H1 (cell line): ENCODE results near the gene C4orf33. TPM values are rescaled to one million over a fixed set of nuclear protein-coding genes. Genes with fewer than 3 reads are reported as not detected.

ENCODE experiments used
- CTCF ChIA-PET: fragments of 300-600 bp; sonication (Branson Sonifier 250); formaldehyde crosslinking; loops from one replicate; lab custom pipeline; 2021; ENCODE audit not compliant: partially characterized antibody; lab: Charles Lee
- POLR2A ChIA-PET: fragments of 300-600 bp; sonication (Branson Sonifier 250); formaldehyde crosslinking; loops from one replicate; lab custom pipeline; 2021; ENCODE audit warnings: inconsistent platforms; ENCODE audit not compliant: partially characterized antibody; lab: Charles Lee
- DNase-seq, 2 experiments: peaks; one replicate each; pipeline versions ENCODE4 v3.0.0 to v3.0.0-alpha.2; 2010 to 2022; ENCODE audit warnings: low spot score in 2 of 2, low read depth in 1 of 2, mixed read lengths in 1 of 2
- FAIRE-seq: peaks from 2 replicates; lab custom pipeline; 2011; peaks lifted over from hg19 to GRCh38; lab: Jason Lieb, UNC
- H2AFZ ChIP-seq: 2 replicates; pipeline ENCODE4 v1.8.1; 2012; ENCODE audit warnings: low read length, inconsistent platforms
- H2AK5ac ChIP-seq: 2 replicates; pipeline ENCODE4 v1.6.1; 2013; ENCODE audit warnings: low read depth, low read length
- H2BK120ac ChIP-seq: replicated peaks from 2 replicates; pipeline ENCODE3; 2013; ENCODE audit warnings: low read depth, low read length, inconsistent platforms
- H2BK12ac ChIP-seq: 2 replicates; pipeline ENCODE4 v1.6.1; 2013; ENCODE audit warnings: low read depth, low read length
- H2BK15ac ChIP-seq: 2 replicates; pipeline ENCODE4 v1.6.1; 2013; ENCODE audit warnings: low read length
- H2BK20ac ChIP-seq: 2 replicates; pipeline ENCODE4 v1.6.1; 2013; ENCODE audit warnings: low read length
- H2BK5ac ChIP-seq: 2 replicates; pipeline ENCODE4 v1.6.1; 2013; ENCODE audit warnings: low read depth, low read length
- H3K14ac ChIP-seq: 2 replicates; pipeline ENCODE4 v1.6.1; 2013; ENCODE audit warnings: inconsistent platforms; ENCODE audit not compliant: insufficient read length
- H3K18ac ChIP-seq: 2 replicates; pipeline ENCODE4 v1.6.1; 2013; ENCODE audit warnings: low read length; ENCODE audit errors: extremely low read depth
- H3K23ac ChIP-seq: 2 replicates; pipeline ENCODE4 v1.6.1; 2013; ENCODE audit warnings: inconsistent platforms; ENCODE audit not compliant: insufficient read length
- H3K23me2 ChIP-seq: 2 replicates; pipeline ENCODE4 v1.6.1; 2013; ENCODE audit warnings: low read depth, low read length
- H3K27ac ChIP-seq: 2 replicates; pipeline ENCODE4 v1.6.1; 2011; ENCODE audit warnings: low read depth, low read length, inconsistent platforms
- H3K27me3 ChIP-seq, 4 experiments: replicated peaks in 1 of 4; 1 replicate in 1 of 4; 2 replicates in 3 of 4; pipeline versions ENCODE4 v1.6.1 to v1.8.1; 2011 to 2013; ENCODE audit warnings: low read length in 3 of 4, mild to moderate bottlenecking in 3 of 4, inconsistent platforms in 2 of 4, mixed read lengths in 2 of 4, moderate library complexity in 1 of 4; ENCODE audit not compliant: control insufficient read depth in 3 of 4, insufficient read depth in 3 of 4; ENCODE audit errors: extremely low read depth in 1 of 4
- H3K36me3 ChIP-seq, 4 experiments: 2 replicates each; pipeline versions ENCODE4 v1.6.1 to v1.8.1; 2011 to 2013; ENCODE audit warnings: mild to moderate bottlenecking in 4 of 4, low read length in 3 of 4, moderate library complexity in 2 of 4, control low read depth in 1 of 4, inconsistent platforms in 1 of 4; ENCODE audit not compliant: insufficient read depth in 4 of 4, control insufficient read depth in 2 of 4
- H3K4ac ChIP-seq: replicated peaks from 2 replicates; pipeline ENCODE3; 2013; ENCODE audit warnings: low read length, low read depth, mixed read lengths, inconsistent platforms; ENCODE audit not compliant: insufficient read length
- H3K4me1 ChIP-seq, 4 experiments: replicated peaks in 1 of 4; 1 replicate in 1 of 4; 2 replicates in 3 of 4; pipeline versions ENCODE4 v1.6.1 to v1.8.1; 2011 to 2013; ENCODE audit warnings: low read length in 3 of 4, inconsistent platforms in 2 of 4, mixed read lengths in 1 of 4; ENCODE audit not compliant: insufficient read depth in 4 of 4, control insufficient read depth in 3 of 4
- H3K4me2 ChIP-seq, 2 experiments: 2 replicates each; pipeline versions ENCODE4 v1.6.1 to v1.8.1; 2011 to 2013; ENCODE audit warnings: low read depth in 2 of 2, low read length in 2 of 2, control low read depth in 1 of 2, inconsistent platforms in 1 of 2, mild to moderate bottlenecking in 1 of 2; ENCODE audit not compliant: insufficient read depth in 1 of 2
- H3K4me3 ChIP-seq, 4 experiments: fragments of 200-600, 300-600 bp in 1 of 4; sonication (generic), shearing (Covaris generic), sonication (Bioruptor Twin) in 1 of 4; 2 replicates each; pipeline versions ENCODE4 v1.5.1 to v1.8.1; 2011 to 2016; ENCODE audit warnings: low read length in 4 of 4, low read depth in 3 of 4, control low read depth in 2 of 4, inconsistent platforms in 2 of 4, mild to moderate bottlenecking in 2 of 4, mixed read lengths in 1 of 4, moderate library complexity in 1 of 4; ENCODE audit not compliant: insufficient read depth in 2 of 4; ENCODE audit errors: extremely low read depth in 1 of 4
- H3K56ac ChIP-seq: replicated peaks from 2 replicates; pipeline ENCODE3; 2013; ENCODE audit warnings: low read depth, mild to moderate bottlenecking, mixed read lengths, low read length, inconsistent platforms; ENCODE audit not compliant: insufficient read length
- H3K79me1 ChIP-seq: 2 replicates; pipeline ENCODE4 v1.6.1; 2013; ENCODE audit warnings: low read depth, low read length, control low read depth
- H3K79me2 ChIP-seq, 2 experiments: 2 replicates each; pipeline versions ENCODE4 v1.6.1 to v1.8.1; 2012 to 2013; ENCODE audit warnings: low read length in 2 of 2, mild to moderate bottlenecking in 2 of 2, inconsistent platforms in 1 of 2; ENCODE audit not compliant: insufficient read depth in 2 of 2, control insufficient read depth in 1 of 2
- H3K9ac ChIP-seq, 4 experiments: replicated peaks in 1 of 4; 1 replicate in 1 of 4; 2 replicates in 3 of 4; pipeline versions ENCODE4 v1.6.1 to v1.8.1; 2011 to 2013; ENCODE audit warnings: low read depth in 3 of 4, low read length in 3 of 4, control low read depth in 2 of 4, mild to moderate bottlenecking in 2 of 4, moderate library complexity in 2 of 4, inconsistent platforms in 1 of 4; ENCODE audit errors: extremely low read depth in 1 of 4
- H3K9me3 ChIP-seq, 2 experiments: 2 replicates each; pipeline versions ENCODE4 v1.6.1 to v1.8.1; 2012 to 2013; ENCODE audit warnings: mild to moderate bottlenecking in 2 of 2, moderate library complexity in 2 of 2, control low read depth in 1 of 2, inconsistent platforms in 1 of 2, low read depth in 1 of 2, low read length in 1 of 2, mixed read lengths in 1 of 2; ENCODE audit not compliant: insufficient read depth in 2 of 2
- H4K20me1 ChIP-seq, 2 experiments: replicated peaks in 1 of 2; 2 replicates each; pipeline versions ENCODE3 to v1.8.1; 2011 to 2013; ENCODE audit warnings: inconsistent platforms in 2 of 2, low read length in 2 of 2, mild to moderate bottlenecking in 1 of 2; ENCODE audit not compliant: insufficient read depth in 2 of 2, control insufficient read depth in 1 of 2
- H4K5ac ChIP-seq: 2 replicates; pipeline ENCODE4 v1.6.1; 2013; ENCODE audit warnings: low read length, low read depth, mixed read lengths, inconsistent platforms; ENCODE audit not compliant: insufficient read length
- H4K8ac ChIP-seq: 2 replicates; pipeline ENCODE4 v1.8.0; 2013; ENCODE audit warnings: mild to moderate bottlenecking, moderate library complexity, low read length, inconsistent platforms; ENCODE audit not compliant: insufficient read depth; ENCODE audit errors: extremely low read depth
- H4K91ac ChIP-seq: replicated peaks from 2 replicates; pipeline ENCODE3; 2013; ENCODE audit warnings: low read length, mixed read lengths, inconsistent platforms; ENCODE audit not compliant: insufficient read length
- CREB1 ChIP-seq: IDR thresholded peaks from 2 replicates; pipeline ENCODE4 v1.6.1; 2012; ENCODE audit warnings: inconsistent platforms
- POLR2A ChIP-seq, 2 experiments: IDR thresholded peaks; 1 replicate in 1 of 2; 2 replicates in 1 of 2; pipeline ENCODE4 v1.6.1; 2011; ENCODE audit warnings: low read depth in 2 of 2, low read length in 2 of 2, mild to moderate bottlenecking in 2 of 2; ENCODE audit errors: control extremely low read depth in 1 of 2
- WGBS, 2 experiments: shearing (Covaris generic) in 1 of 2; methylation state at CpG; one replicate each; pipeline versions ENCODE4 v1.1.6 to v1.1.7; 2013 to 2015; ENCODE audit warnings: low lambda C conversion rate in 2 of 2, mixed read lengths in 2 of 2, inconsistent platforms in 1 of 2, low coverage in 1 of 2, missing lambda C conversion rate in 1 of 2; ENCODE audit not compliant: insufficient replicate concordance in 2 of 2, insufficient coverage in 1 of 2, insufficient read length in 1 of 2; ENCODE audit errors: extremely low coverage in 1 of 2, missing lambda C conversion rate in 1 of 2; 5-methylcytosine and 5-hydroxymethylcytosine counted together
- polyA plus RNA-seq, 7 experiments: library from polyadenylated mRNA; depleted of rRNA in 3 of 7; stranded (reverse) in 5 of 7; unstranded in 2 of 7; fragments of >200 nt in 5 of 7; fragments of 200-250 nt in 2 of 7; gene quantifications; 1 replicate in 5 of 7; 2 replicates in 1 of 7; 4 replicates in 1 of 7; pipeline versions ENCODE4 v1.2.1 to v1.2.3, GENCODE V29; 2011 to 2013; ENCODE audit warnings: missing spikeins in 2 of 7, mixed read lengths in 2 of 7
- total RNA-seq: library from RNA; stranded (reverse); fragmentation: NEBNext Ultra II Directional; extraction: Animal tissue kit (Norgen Biotek cat#: 25700); gene quantifications from 2 replicates; pipeline ENCODE4 v1.2.1, GENCODE V29; 2021

C4orf33 gene
- total and polyA plus RNA-seq, 2 of the 8 experiments (the other 6 are each of a cell fraction or from before 2014, with no cell fraction given): 3.4 to 6.0 TPM

GRCh38 chr4:129087516-129087915 is 8.4 kb upstream of the C4orf33 start:
- WGBS, 2 experiments: 90% methylated on average over 2 of the region's 2 CpGs; no CpG with 5 or more reads in 1 of the 2 experiments
- POLR2A ChIA-PET: no interaction called here
- no peak overlapping the region for H3K4ac ChIP-seq

More at GRCh38 chr4:129087516-129087915, 8.4 kb upstream of the C4orf33 start:
- Histone ChIP-seq H3K36me3 (no peaks in the 10 kb centered on the region; a peak in 1 of 8 replicates), H3K27ac (no peak overlapping the region), H2AK5ac (no peak overlapping the region), H3K4me3 (no peak overlapping the region), H2BK12ac (no peak overlapping the region), H3K4me1 (peaks cover 0 to 5% (median 2%) of the 10 kb centered on the region in 4 experiments; a peak in 3 of 7 replicates), H3K79me1 (no peaks in the 10 kb centered on the region; the same call in 1 of the 2 replicates), H2BK15ac (no peak overlapping the region), H3K14ac (no peak overlapping the region), H3K56ac (no peak overlapping the region), H2AFZ (no peak overlapping the region), H2BK20ac (no peak overlapping the region), H4K20me1 (no peaks in the 10 kb centered on the region), H4K91ac (no peak overlapping the region), H3K23me2 (no peaks in the 10 kb centered on the region), H2BK120ac (no peak overlapping the region), H3K18ac (no peak overlapping the region), H3K23ac (no peak overlapping the region), H3K27me3 (no peaks in the 10 kb centered on the region), H4K8ac (no peak overlapping the region), H4K5ac (no peak overlapping the region), H3K9me3 (peaks cover 0 to 7% of the 10 kb centered on the region in 2 experiments; a peak in 1 of 4 replicates), H3K9ac (no peak overlapping the region), H3K79me2 (peaks cover 2 to 67% of the 10 kb centered on the region in 2 experiments; a peak in 3 of 4 replicates), H3K4me2 (no peak overlapping the region)
- FAIRE-seq: no peak
- CTCF ChIA-PET: no interaction called here
- DNase-seq: no peak
- TF ChIP-seq CREB1: no peak
- no peak for TF ChIP-seq POLR2A (IDR thresholded peaks at IDR 0.05; ENCODE audit: control extremely low read depth in 1 of 2, low read depth in 2 of 2, low read length in 2 of 2)
- TF ChIP-seq, all 59 proteins: peak for 0
- no peak overlapping the region for H2BK5ac ChIP-seq
